HepG2 (cell line): ENCODE data around the gene USP2. TPM values are rescaled to one million over a fixed set of nuclear protein-coding genes. Genes with fewer than 3 reads are reported as not detected.

Experiments
- ATAC-seq: fragments of 200-7000 bp; cut with Tn5 transposase; 3 replicates; pipeline ENCODE4 v1.9.1; 2020; ENCODE audit warnings: mild to moderate bottlenecking, moderate library complexity
- BruUV-seq: library from RNA; stranded (reverse); fragments of 400-500 nt; replicated peaks from 2 replicates; lab custom pipeline; 2021; lab: Mats Ljungman, UMichigan
- CTCF ChIA-PET: fragments of 300-600 bp; formaldehyde crosslinking; extraction: SDS; loops from one replicate; lab custom pipeline; 2021; ENCODE audit warnings: low total read pairs, inconsistent platforms, low intra/inter-chr PET ratio; lab: Yijun Ruan, JAX
- POLR2A ChIA-PET: fragments of 350-600 bp; sonication (Branson Sonifier 250); formaldehyde crosslinking; loops from one replicate; lab custom pipeline; 2020; ENCODE audit warnings: antibody characterized with exemption, inconsistent platforms; lab: Yijun Ruan, JAX
- DNase-seq: peaks from one replicate; pipeline ENCODE4 v3.0.0-alpha.2; 2015; ENCODE audit warnings: low spot score
- FAIRE-seq: peaks from 3 replicates; lab custom pipeline; 2011; peaks lifted over from hg19 to GRCh38; lab: Jason Lieb, UNC
- H2AFZ ChIP-seq: one replicate; pipeline ENCODE4 v1.6.1; 2011; ENCODE audit warnings: low read length, inconsistent platforms
- H3K27ac ChIP-seq: fragments of 300-600 bp; 3 replicates; pipeline ENCODE4 v1.8.0; 2011; ENCODE audit warnings: mixed run types, mild to moderate bottlenecking, mixed read lengths, low read length, inconsistent platforms; ENCODE audit not compliant: insufficient read depth; ENCODE audit errors: extremely low read length
- H3K27me3 ChIP-seq, 2 experiments: fragments of 200-600 bp in 1 of 2; 2 replicates in 1 of 2; 3 replicates in 1 of 2; pipeline versions ENCODE4 v1.6.0 to v1.8.0; 2011; ENCODE audit warnings: low read length in 2 of 2, mild to moderate bottlenecking in 2 of 2, moderate library complexity in 2 of 2, inconsistent platforms in 1 of 2; ENCODE audit not compliant: insufficient read depth in 2 of 2, control insufficient read depth in 1 of 2
- H3K36me3 ChIP-seq, 2 experiments: fragments of 200-600 bp in 1 of 2; replicated peaks in 1 of 2; 2 replicates in 1 of 2; 3 replicates in 1 of 2; pipeline versions ENCODE4 v1.5.1 to v1.8.0; 2011; ENCODE audit warnings: low read length in 2 of 2, inconsistent platforms in 1 of 2; ENCODE audit not compliant: insufficient read depth in 2 of 2, control insufficient read depth in 1 of 2
- H3K4me1 ChIP-seq: 2 replicates; pipeline ENCODE4 v1.5.1; 2012; ENCODE audit warnings: low read length, inconsistent platforms; ENCODE audit not compliant: insufficient read depth
- H3K4me2 ChIP-seq: 2 replicates; pipeline ENCODE4 v1.6.0; 2011; ENCODE audit warnings: low read depth, low read length, inconsistent platforms
- H3K4me3 ChIP-seq, 3 experiments: fragments of 200-600 bp in 1 of 3; sonication (generic), shearing (Covaris generic) in 1 of 3; replicated peaks in 1 of 3; 2 replicates each; pipeline ENCODE4 v1.5.1; 2011 to 2016; ENCODE audit warnings: low read length in 3 of 3, inconsistent platforms in 2 of 3, low read depth in 2 of 3, mild to moderate bottlenecking in 2 of 3, control low read depth in 1 of 3, mixed read lengths in 1 of 3; ENCODE audit not compliant: insufficient read depth in 1 of 3
- H3K79me2 ChIP-seq: one replicate; pipeline ENCODE4 v1.6.1; 2011; ENCODE audit warnings: low read length, inconsistent platforms; ENCODE audit not compliant: insufficient read depth
- H3K9ac ChIP-seq: 2 replicates; pipeline ENCODE4 v1.6.0; 2011; ENCODE audit warnings: mild to moderate bottlenecking, low read depth, low read length, inconsistent platforms; ENCODE audit not compliant: insufficient read depth
- H3K9me3 ChIP-seq: 2 replicates; pipeline ENCODE4 v1.5.1; 2012; ENCODE audit warnings: mild to moderate bottlenecking, low read length
- H4K20me1 ChIP-seq: 2 replicates; pipeline ENCODE4 v1.6.0; 2011; ENCODE audit warnings: inconsistent platforms, mild to moderate bottlenecking, low read length, moderate library complexity; ENCODE audit not compliant: insufficient read depth
- GZF1 ChIP-seq: sonication (generic); formaldehyde crosslinking; IDR thresholded peaks from 2 replicates; pipeline ENCODE4 v1.5.1; 2020; ENCODE audit warnings: mild to moderate bottlenecking, missing genetic modification reagents
- HNRNPL ChIP-seq: fragments of 200-400 bp; formaldehyde crosslinking; IDR thresholded peaks from 2 replicates; pipeline ENCODE4 v1.6.1; 2017; ENCODE audit warnings: mild to moderate bottlenecking, low read depth, low read length
- JUND ChIP-seq: sonication (generic); formaldehyde crosslinking; IDR thresholded peaks from 2 replicates; pipeline ENCODE4 v1.8.0; 2022; ENCODE audit warnings: mild to moderate bottlenecking, missing genetic modification reagents
- NPAS2 ChIP-seq: sonication (generic); formaldehyde crosslinking; IDR thresholded peaks from 2 replicates; pipeline ENCODE4 v1.8.0; 2022; ENCODE audit warnings: mild to moderate bottlenecking, missing genetic modification reagents, borderline replicate concordance
- PAX8 ChIP-seq: sonication (generic); formaldehyde crosslinking; IDR thresholded peaks from 2 replicates; pipeline ENCODE4 v1.8.0; 2022; ENCODE audit warnings: mild to moderate bottlenecking, missing genetic modification reagents, borderline replicate concordance
- POLR2AphosphoS2 ChIP-seq: IDR thresholded peaks from 2 replicates; pipeline ENCODE4 v1.6.1; 2011; ENCODE audit warnings: low read depth, low read length, improper control_type of control experiment
- RARG ChIP-seq: sonication (generic); formaldehyde crosslinking; IDR thresholded peaks from 2 replicates; pipeline ENCODE4 v1.4.0; 2020; ENCODE audit warnings: low read depth, mild to moderate bottlenecking, missing genetic modification reagents
- ZNF432 ChIP-seq: sonication (generic); formaldehyde crosslinking; IDR thresholded peaks from 2 replicates; pipeline ENCODE4 v1.5.0; 2020; ENCODE audit warnings: missing genetic modification reagents, mild to moderate bottlenecking, borderline replicate concordance
- ZNF510 ChIP-seq: sonication (generic); formaldehyde crosslinking; IDR thresholded peaks from 2 replicates; pipeline ENCODE4 v1.4.0; 2020; ENCODE audit warnings: low read depth, mild to moderate bottlenecking, missing genetic modification reagents
- ZNF572 ChIP-seq: sonication (generic); formaldehyde crosslinking; IDR thresholded peaks from 2 replicates; pipeline ENCODE4 v1.5.1; 2020; ENCODE audit warnings: mild to moderate bottlenecking, missing genetic modification reagents
- ZNF883 ChIP-seq: sonication (generic); formaldehyde crosslinking; IDR thresholded peaks from 2 replicates; pipeline ENCODE4 v1.5.1; 2020; ENCODE audit warnings: mild to moderate bottlenecking, missing genetic modification reagents; ENCODE audit errors: not compliant biosample characterization
- WGBS: methylation state at CpG from one replicate; pipeline ENCODE4 v1.1.6; 2017; ENCODE audit warnings: low lambda C conversion rate; 5-methylcytosine and 5-hydroxymethylcytosine counted together
- in situ Hi-C: cut with HindIII; loops from 2 replicates; pipeline ENCODE4 v1.10.0; 2017; ENCODE audit warnings: low pct_unique_long_range_greater_than_20kb; ENCODE audit not compliant: extremely low pct_ligation_motif_present
- intact Hi-C: fragments of 100-400 bp; cut with micrococcal nuclease; formaldehyde crosslinking; loops from one replicate; pipeline ENCODE4 v1.10.0; 2022; ENCODE audit not compliant: unreplicated experiment
- polyA plus RNA-seq, 8 experiments: library from polyadenylated mRNA; depleted of rRNA in 3 of 8; stranded (reverse) in 7 of 8; unstranded in 1 of 8; fragments of >200 nt; fragmentation: Illumina TruSeq in 4 of 8; extraction: Trizol in 4 of 8; gene quantifications; 2 replicates each; pipeline versions ENCODE4 v1.2.1 to v1.2.3, GENCODE V29; 2011 to 2016; ENCODE audit warnings: low read depth in 4 of 8, missing spikeins in 1 of 8, mixed read lengths in 1 of 8; ENCODE audit not compliant: insufficient read depth in 1 of 8
- total RNA-seq, 5 experiments: library from RNA; depleted of rRNA; stranded (reverse); fragments of >200 nt; fragmentation: Illumina TruSeq; extraction: Trizol; gene quantifications; 2 replicates each; pipeline ENCODE4 v1.2.3, GENCODE V29; 2016; ENCODE audit warnings: low read depth in 1 of 5
- TF ChIP-seq, protein P1 (sequence below): IDR thresholded peaks from 2 replicates; pipeline ENCODE4 v1.6.1; 2016; ENCODE audit warnings: missing biosample characterization, missing genetic modification reagents, low read depth

USP2 gene
- total and polyA plus RNA-seq, 2 of the 13 experiments (the other 11 are each of a cell fraction or from before 2014, with no cell fraction given), result 2.5 to 6.0 TPM

DNA sequence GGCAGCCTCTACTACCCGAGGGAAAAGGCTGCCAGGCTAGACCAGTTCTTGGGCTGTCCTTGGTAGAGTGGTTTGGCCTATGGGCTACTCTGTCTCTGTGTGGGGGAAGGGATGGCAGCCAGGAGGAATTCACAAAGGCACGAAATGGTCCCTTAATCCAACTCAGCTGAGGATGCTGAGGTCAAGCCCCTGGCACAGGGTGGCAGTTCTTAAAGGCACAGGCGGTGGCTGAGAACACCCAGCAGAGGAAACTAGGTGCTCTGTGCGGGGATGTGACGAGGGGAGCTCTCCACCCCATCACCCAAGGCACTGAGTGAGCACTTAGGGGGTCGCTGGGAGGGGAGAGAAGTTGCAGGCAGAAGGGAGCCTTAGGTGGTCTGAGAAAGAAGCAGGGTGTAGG is 34.9 kb downstream of the USP2 start, which contains the start of gene MFRP:
Gene MFRP, minus strand, starts transcription at position 101 of the 400 bp plus-strand sequence. CDS start 192 bp downstream, outside the sequence.
- Histone ChIP-seq H3K4me1 (peaks cover 30% of the 10 kb centered on the region), H3K27me3 (peaks cover 2 to 49% of the 10 kb centered on the region in 2 experiments; a peak in 4 of 5 replicates), H3K9me3 (no peaks in the 10 kb centered on the region), H3K27ac (no peak within 1 kb of the TSS), H2AFZ (no peak within 1 kb of the TSS), H3K36me3 (no peaks in the 10 kb centered on the region), H3K79me2 (no peaks in the 10 kb centered on the region), H3K4me3 (no peak within 1 kb of the TSS), H3K9ac (no peak within 1 kb of the TSS), H3K4me2 (peak within 1 kb of the TSS; percentile 42), H4K20me1 (no peaks in the 10 kb centered on the region)
- no TSS peak for BruUV-seq
- DNase-seq, result no peak
- CTCF ChIA-PET, result no interaction called here
- WGBS, result 22% methylated on average over 3 of the region's 6 CpGs
- in situ Hi-C loops, result no loop called here
- no peak for FAIRE-seq
- TF ChIP-seq ZNF510 (CRISPR knock-in tag) (no peak), NPAS2 (CRISPR knock-in tag) (no peak), PAX8 (CRISPR knock-in tag) (no peak), HNRNPL (no peak), GZF1 (no peak), ZNF432 (no peak), POLR2AphosphoS2 (no peak), ZNF572 (CRISPR knock-in tag) (peak; percentile 38; the same call in 1 of the 2 replicates), JUND (CRISPR knock-in tag) (no peak), ZNF883 (CRISPR knock-in tag) (peak; percentile 31), RARG (CRISPR knock-in tag) (no peak)
- TF ChIP-seq, protein P1, sequence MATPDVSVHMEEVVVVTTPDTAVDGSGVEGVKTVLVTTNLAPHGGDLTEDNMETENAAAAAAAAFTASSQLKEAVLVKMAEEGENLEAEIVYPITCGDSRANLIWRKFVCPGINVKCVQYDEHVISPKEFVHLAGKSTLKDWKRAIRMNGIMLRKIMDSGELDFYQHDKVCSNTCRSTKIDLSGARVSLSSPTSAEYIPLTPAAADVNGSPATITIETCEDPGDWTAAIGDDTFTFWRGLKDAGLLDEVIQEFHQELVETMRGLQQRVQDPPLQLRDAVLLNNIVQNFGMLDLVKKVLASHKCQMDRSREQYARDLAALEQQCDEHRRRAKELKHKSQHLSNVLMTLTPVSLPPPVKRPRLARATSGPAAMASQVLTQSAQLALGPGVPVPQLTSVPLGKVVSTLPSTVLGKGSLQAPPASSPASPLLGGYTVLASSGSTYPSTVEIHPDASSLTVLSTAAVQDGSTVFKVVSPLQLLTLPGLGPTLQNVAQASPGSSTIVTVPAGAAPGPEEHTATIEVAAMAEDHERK (CRISPR knock-in tag), result no peak
- intact Hi-C loops, result no loop called here
- POLR2A ChIA-PET, result interaction anchor here (2.1 kb wide), 1 partner anchor 21 kb away, joined by 13 read pairs; no protein-coding TSS in a partner anchor
- ATAC-seq, result no peak
